Urinary bladder (tissue), 4 donors: ENCODE results near the gene CHRNA1. TPM values are rescaled to one million over a fixed set of nuclear protein-coding genes. Genes with fewer than 3 reads are reported as not detected.

Experiments used
- DNase-seq: peaks from one replicate; pipeline ENCODE4 v3.0.0-alpha.2; 2015; ENCODE audit errors: extremely low spot score
- H3K27ac ChIP-seq: one replicate; pipeline ENCODE4 v1.5.1; 2013; ENCODE audit warnings: low read depth, mild to moderate bottlenecking, moderate library complexity
- H3K36me3 ChIP-seq: one replicate; pipeline ENCODE4 v1.6.1; 2013; ENCODE audit warnings: mild to moderate bottlenecking, moderate library complexity; ENCODE audit not compliant: insufficient read depth
- H3K4me1 ChIP-seq: one replicate; pipeline ENCODE4 v1.6.1; 2013; ENCODE audit warnings: mild to moderate bottlenecking, moderate library complexity; ENCODE audit not compliant: insufficient read depth
- H3K4me3 ChIP-seq: one replicate; pipeline ENCODE4 v1.5.1; 2013; ENCODE audit warnings: low read depth, low read length
- WGBS: extraction: QIAGEN DNeasy Blood & Tissue Kit; methylation state at CpG from one replicate; pipeline ENCODE4 v1.1.7; 2013; 5-methylcytosine and 5-hydroxymethylcytosine counted together
- polyA plus RNA-seq: library from polyadenylated mRNA; stranded (reverse); fragments of 200-250 nt; gene quantifications from one replicate; pipeline ENCODE4 v1.2.3, GENCODE V29; 2013
- total RNA-seq: library from RNA; depleted of rRNA; stranded (reverse); fragments of >200 nt; gene quantifications from one replicate; pipeline ENCODE4 v1.2.3, GENCODE V29; 2014
- donor health status: healthy with polysubstance abuse.
- donor health status: healthy.

The CHRNA1 gene
- total and polyA plus RNA-seq, 2 donors, result 6.3 TPM; not detected in 1

DNA sequence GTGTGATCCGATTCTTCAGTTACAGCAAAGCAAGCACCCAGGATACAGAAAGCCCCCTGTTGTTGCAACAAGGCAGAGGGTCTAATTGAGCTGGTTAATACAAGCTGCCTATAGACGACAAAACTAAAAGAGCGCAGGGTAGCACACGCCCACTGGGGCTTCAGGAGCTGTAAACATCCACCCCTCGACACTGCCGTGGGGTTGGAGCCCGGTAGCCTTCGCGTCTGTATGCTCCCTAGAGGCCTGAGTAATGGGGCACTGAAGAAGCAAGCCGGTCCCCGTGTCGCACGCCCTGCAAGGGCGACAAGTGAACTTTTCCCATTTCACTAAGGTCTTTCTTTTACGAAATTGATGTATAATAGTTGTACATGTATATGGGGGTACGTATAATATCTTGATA, 24.7 kb upstream of the CHRNA1 start:
- Histone ChIP-seq H3K27ac (no peak overlapping the region), H3K4me1 (no peaks in the 10 kb centered on the region), H3K4me3 (no peak overlapping the region), H3K36me3 (no peaks in the 10 kb centered on the region)
- WGBS, result 89% methylated on average over 16 of the region's 16 CpGs
- no peak for DNase-seq

DNA sequence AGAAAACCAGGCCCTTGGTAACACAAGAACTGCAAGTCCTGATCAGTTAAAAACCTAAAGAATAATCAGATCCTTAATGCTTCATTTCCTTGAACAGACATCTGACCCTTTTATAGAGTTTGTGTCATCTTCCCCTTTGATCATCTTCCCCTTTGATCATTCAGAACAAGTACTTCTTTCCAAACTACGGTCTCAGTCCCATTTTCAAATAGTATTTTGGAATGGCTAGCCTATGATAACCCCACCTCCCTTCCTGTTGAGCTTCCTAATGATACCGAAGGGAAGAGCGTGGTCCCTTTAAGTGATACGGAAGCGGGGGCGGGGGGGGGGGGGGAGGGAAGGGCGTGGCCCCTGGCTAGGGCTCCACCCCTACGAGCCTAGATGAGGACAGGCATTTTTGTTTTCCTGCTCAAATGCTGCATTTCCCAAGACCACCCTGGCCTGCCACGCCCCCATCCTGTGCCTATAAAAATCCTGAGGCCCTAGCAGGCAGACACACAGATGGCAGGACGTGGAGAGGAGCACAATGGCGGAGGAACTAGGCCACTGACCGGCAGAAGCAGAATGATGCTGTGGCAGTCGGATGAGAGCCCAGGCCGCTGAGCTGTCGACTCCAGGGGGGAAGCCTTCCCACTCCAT, 24.1 kb upstream of the CHRNA1 start:
- no peak for DNase-seq
- 58% methylated on average over 15 of the region's 15 CpGs for WGBS
- Histone ChIP-seq H3K36me3 (no peaks in the 10 kb centered on the region), H3K27ac (no peak overlapping the region), H3K4me3 (no peak overlapping the region), H3K4me1 (no peaks in the 10 kb centered on the region)

DNA sequence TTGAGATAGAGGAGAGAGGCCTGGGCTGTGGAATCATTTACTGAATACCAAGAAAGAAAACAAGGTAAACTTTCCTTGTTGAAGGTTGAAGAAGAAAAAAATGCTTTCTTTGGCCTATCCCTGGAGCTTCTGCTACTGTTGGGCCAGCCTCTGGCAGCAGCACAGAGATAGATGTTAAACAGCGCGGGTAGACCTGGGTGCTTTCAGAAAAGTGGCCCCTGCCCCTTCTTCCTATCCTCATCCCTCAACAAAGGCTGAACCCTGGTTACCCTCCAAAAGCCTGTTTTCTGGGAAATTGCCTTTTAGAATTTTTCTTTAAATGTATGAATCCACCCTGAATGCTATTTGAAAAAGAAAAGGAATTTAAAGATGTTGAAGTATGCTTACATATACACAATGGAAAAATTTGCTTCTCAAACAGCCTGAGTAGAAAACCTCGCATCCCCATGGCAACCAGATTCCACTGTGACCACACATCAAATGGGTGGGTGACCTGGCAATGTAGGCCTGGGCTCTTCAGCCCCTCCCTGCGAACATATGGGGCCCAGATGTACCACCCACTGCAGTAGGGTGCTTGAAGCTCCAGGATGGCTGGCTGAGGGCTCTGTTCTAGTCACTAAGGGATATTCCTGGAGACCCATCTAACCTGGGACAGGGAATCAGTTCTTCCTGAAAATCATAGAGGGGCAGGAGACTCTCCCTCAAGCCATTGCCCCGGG, 23.4 kb upstream of the CHRNA1 start:
- WGBS, result 46% methylated on average over 5 of the region's 5 CpGs
- DNase-seq, result no peak
- no peak overlapping the region for H3K27ac ChIP-seq
- no peak overlapping the region for H3K4me3 ChIP-seq
- H3K4me1 ChIP-seq, result no peaks in the 10 kb centered on the region
- no peaks in the 10 kb centered on the region for H3K36me3 ChIP-seq

DNA sequence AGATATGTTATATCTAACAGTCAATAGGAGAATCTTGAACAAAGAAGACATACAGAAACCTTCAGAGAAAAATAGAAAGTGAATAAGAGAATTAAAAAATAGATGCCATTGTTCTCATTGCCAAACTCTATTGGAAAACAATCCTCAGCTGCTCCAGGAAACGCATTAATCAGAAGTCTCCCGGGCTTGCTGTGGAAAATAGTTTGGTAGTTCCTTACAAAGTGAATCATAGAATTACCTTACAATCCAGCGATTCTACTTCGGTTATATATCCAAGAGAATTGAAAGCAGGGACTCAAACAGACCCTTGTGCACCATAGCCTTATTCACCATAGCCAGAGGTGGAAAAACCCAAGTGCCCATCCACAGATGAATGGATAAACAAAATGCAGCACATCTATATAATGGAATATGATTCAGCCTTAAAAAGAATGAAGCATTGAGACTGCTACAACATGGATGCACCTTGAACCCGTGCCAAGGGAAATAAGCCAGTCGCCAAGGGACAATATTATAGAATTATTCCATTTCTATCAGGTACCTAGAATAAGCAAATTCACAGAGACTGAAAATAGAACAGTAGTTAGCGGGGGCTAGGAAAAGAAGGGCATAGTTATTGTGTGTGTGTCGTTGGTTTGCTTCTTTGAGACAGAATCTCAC, 21.9 kb upstream of the CHRNA1 start:
- Histone ChIP-seq H3K36me3 (no peaks in the 10 kb centered on the region), H3K4me1 (no peaks in the 10 kb centered on the region), H3K4me3 (no peak overlapping the region), H3K27ac (no peak overlapping the region)
- 87% methylated on average over 8 of the region's 8 CpGs for WGBS
- no peak for DNase-seq

DNA sequence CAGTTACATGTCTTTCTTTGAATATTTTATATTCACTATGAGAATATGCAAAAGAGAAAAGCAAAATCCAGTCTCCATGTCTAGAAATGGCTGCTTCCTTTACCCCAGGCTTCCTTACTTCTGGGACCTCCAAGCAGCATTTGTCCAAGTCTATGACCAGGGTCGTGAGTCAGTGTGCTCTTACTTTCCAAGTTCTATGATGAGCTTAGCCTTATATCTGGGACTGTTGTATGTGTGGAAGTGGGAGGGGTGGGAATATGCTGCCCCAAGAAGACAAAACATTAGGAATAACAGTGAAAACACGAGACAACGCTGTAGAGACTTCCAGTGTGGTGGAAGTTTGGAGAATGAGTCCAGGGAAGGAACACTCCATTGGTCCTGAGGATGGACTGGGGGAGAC, 21.2 kb upstream of the CHRNA1 start:
- H3K36me3 ChIP-seq, result no peaks in the 10 kb centered on the region
- no peak for DNase-seq
- no peaks in the 10 kb centered on the region for H3K4me1 ChIP-seq
- no peak overlapping the region for H3K4me3 ChIP-seq
- WGBS, result 72% methylated on average over 3 of the region's 3 CpGs
- no peak overlapping the region for H3K27ac ChIP-seq

DNA sequence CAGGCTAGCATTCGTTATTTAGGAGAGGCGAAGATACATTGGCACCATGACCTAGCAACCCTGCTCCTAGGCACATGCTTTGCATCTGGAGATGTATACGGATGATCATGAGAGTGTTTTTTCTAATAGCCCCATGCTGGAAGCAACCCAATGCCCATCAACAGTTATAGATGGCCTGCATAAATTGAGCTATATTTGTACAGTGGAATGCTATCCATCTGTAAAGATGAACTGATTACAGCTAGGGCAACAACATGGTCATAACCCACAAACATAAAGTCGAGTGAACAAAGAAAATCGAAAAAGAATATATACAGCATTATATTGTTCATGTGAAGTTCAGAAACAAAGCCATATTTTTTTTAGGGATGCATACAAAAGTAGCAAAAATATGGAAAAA, 20.6 kb upstream of the CHRNA1 start:
- DNase-seq, result no peak
- WGBS, result 90% methylated on average over 5 of the region's 5 CpGs
- Histone ChIP-seq H3K4me3 (no peak overlapping the region), H3K27ac (no peak overlapping the region), H3K36me3 (no peaks in the 10 kb centered on the region), H3K4me1 (no peaks in the 10 kb centered on the region)

DNA sequence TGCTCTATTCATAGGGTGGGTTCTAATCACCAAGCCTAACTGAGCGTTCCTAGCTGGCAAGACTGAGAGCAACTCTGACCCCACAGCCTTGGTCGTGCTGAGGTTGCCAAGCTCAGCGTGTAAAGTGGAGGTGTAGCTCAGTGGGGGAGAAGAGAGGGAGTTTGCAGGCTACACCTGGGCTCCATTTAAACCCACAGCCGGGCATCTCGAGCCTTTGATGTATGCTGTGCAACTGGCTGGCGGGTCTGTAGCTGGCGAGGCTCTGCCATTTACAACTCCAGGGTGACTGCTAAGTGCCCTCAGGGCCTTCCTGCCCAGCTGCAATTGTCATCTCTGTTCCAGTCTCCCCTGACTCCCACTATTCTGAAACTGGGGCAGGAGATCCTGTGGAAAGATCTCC, 20.0 kb upstream of the CHRNA1 start:
- Histone ChIP-seq H3K36me3 (no peaks in the 10 kb centered on the region), H3K27ac (no peak overlapping the region), H3K4me1 (no peaks in the 10 kb centered on the region), H3K4me3 (no peak overlapping the region)
- 96% methylated on average over 7 of the region's 7 CpGs for WGBS
- no peak for DNase-seq

DNA sequence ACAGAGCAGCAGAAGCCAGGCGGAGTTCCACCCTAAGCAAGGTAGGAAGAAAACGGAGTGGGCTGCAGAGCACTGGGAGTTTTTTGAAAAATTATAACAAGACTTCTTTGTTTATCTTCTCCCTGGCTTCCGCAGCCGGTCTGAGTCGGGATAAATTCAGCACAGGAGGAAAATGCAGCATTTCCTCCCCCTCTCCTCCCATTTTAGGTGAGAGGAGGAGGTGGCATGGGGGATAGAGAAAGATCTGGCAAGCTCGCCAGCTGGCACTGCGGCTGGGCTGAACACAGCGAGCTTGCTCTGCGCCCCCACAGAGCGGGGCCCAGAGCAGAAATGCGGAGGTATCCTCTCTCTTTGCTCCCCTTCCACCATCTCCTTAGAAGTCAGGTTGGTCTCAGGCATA, 17.7 kb upstream of the CHRNA1 start:
- Histone ChIP-seq H3K36me3 (no peaks in the 10 kb centered on the region), H3K4me1 (no peaks in the 10 kb centered on the region), H3K27ac (no peak overlapping the region), H3K4me3 (no peak overlapping the region)
- no peak for DNase-seq
- 38% methylated on average over 11 of the region's 11 CpGs for WGBS

DNA sequence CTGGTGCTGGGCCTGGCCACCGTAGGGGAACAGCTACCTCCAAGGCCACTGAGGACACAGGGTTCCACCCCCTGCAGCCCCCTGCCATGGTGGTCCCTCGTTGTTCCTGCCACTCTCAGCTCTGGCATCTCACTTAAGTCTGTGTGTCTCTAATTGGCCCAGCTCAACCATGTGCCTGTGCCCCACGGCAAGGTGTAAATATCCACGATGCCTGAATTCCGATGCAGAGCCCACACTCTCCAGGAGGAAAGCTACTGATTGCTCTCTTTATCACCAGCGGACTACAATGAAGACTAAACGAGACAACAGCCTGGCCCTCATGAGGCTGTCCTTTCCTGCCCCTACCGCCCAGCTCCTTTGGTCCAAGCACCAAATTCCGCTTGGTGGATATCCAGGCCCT, 17.0 kb upstream of the CHRNA1 start:
- Histone ChIP-seq H3K27ac (no peak overlapping the region), H3K4me3 (no peak overlapping the region), H3K36me3 (no peaks in the 10 kb centered on the region), H3K4me1 (no peaks in the 10 kb centered on the region)
- WGBS, result 94% methylated on average over 9 of the region's 9 CpGs
- no peak for DNase-seq

DNA sequence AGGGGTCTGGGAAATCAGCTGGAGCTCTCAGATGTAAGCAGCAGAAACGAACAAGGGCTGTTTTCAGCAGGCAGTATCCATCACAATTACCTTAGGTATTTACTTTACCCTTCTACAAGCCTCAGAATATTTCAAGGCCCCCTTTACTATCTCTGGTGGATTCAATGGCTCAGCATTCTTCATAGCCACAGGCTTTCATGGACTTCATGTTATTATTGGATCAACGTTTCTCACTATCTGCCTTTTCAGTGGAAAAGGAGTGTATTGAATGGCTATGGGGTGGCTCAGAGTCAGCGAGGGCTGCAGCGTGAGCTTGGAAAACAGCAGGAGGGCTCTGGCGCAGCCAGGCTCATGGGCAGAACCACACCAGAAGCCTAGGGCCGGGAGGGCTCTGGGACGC, 16.6 kb upstream of the CHRNA1 start:
- H3K4me1 ChIP-seq, result no peaks in the 10 kb centered on the region
- no peak overlapping the region for H3K4me3 ChIP-seq
- no peak overlapping the region for H3K27ac ChIP-seq
- no peaks in the 10 kb centered on the region for H3K36me3 ChIP-seq
- 90% methylated on average over 7 of the region's 7 CpGs for WGBS
- DNase-seq, result no peak

DNA sequence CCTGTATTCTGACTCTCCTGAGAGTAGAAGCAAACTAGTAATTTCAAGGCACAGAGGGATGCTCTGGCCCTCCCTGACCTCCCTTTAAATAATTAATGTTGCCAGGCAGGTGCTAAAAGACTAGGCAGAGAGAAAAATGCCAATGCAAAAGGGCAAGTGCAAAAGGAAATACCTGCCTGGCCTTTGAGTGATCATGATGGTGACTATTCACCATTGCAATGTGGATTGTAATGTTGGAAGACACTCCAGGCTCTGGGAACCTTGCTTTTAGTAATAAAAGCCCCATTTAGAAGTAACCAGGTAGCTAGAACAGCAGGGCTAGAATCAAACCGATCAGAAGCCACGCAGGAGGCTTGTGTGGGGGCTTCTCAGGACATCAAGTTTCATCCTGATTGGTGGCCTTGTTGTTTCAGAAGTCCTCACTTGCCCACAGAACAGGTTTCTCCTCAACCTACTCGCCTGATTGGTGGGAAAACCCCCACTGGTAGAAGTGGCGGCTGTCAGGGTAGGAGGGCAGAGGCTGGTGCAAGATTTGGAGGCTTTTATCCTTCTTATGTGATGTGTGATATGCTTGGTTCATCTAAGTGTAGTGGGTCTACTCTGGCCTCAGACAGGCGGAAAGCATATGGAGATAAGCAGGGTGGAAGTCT, 16.0 kb upstream of the CHRNA1 start:
- H3K4me3 ChIP-seq, result no peak overlapping the region
- no peaks in the 10 kb centered on the region for H3K4me1 ChIP-seq
- no peaks in the 10 kb centered on the region for H3K36me3 ChIP-seq
- no peak for DNase-seq
- 94% methylated on average over 5 of the region's 5 CpGs for WGBS
- H3K27ac ChIP-seq, result no peak overlapping the region

DNA sequence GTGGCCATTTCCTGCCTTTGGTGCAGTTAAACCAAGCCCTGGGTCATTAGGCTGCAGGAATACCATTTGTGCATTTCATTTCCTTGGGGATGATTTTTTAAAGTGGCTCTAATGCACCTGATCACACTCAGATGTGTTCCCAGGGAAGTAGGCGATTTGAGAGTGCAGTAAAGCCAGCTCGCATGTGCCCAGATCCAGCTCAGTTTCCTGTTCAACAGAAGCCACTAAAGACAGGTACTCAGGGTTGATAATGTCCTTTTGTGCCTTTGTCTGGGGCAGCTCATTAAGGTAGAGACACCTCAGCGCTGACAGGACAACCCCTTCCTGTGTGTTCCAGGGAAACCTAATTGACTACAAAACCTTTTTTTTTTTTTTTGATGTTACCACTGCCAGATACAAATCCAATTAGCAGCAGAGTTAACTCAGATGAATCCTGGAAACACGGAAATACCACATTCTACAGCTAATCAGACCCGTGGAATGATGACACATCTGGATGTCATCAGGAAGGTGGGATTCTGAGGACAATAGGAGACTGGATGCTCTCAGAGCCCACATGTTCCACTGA, 15.2 kb upstream of the CHRNA1 start:
- H3K4me3 ChIP-seq, result no peak overlapping the region
- WGBS, result 90% methylated on average over 5 of the region's 5 CpGs
- no peak for DNase-seq
- no peaks in the 10 kb centered on the region for H3K36me3 ChIP-seq
- no peak overlapping the region for H3K27ac ChIP-seq
- no peaks in the 10 kb centered on the region for H3K4me1 ChIP-seq

DNA sequence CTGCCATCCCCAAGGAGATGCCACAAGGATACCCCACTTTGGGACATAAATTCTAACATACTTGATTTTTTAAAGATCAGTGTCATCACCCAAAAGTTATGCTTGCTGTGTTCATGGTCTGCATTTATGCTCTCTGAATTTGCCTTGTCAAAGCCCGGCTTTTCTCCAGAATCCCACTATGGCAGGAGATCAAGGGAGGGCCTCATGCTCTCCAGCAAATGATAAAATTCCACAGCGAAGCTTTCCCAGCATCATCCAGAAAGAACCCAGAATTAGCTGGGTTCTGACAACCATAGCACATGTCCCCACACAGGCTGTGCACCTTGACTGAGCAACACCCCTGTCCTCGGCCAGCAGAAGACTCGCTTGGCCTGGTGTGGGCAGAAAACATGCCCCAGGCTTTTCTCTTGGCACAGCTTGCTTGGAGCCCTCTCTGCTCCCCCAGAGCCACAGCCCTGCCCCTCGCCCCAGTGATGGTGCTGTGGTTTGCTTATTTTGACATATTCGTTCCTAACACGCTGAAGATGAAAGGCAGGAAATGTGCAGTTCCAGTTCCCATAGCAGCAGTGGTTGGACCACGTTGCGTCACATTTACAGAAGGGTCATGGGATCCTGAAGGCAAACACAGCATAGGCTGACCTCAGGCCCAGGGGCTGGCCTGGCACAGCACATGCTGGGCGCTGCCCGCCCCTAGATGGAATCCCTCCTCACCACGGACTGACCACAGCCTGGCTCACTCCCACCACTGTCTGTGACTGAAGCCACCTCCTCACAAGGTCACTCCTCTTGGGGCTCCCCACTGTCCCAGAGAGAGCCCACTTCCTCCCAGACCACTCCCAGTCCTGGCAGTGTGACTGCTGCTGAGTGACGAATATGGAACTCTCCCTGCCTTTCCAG, 14.1 kb upstream of the CHRNA1 start:
- no peaks in the 10 kb centered on the region for H3K4me1 ChIP-seq
- no peak overlapping the region for H3K27ac ChIP-seq
- 58% methylated on average over 13 of the region's 13 CpGs for WGBS
- no peaks in the 10 kb centered on the region for H3K36me3 ChIP-seq
- H3K4me3 ChIP-seq, result no peak overlapping the region
- DNase-seq, result no peak
